SKM-1 (cell line): ENCODE data around the gene CFAP65.

Source experiments
- DNase-seq: peaks from one replicate; lab custom pipeline; 2025; ENCODE audit not compliant: unreplicated experiment; lab: John Stamatoyannopoulos, UW

CFAP65 gene

GRCh38 chr2:219060821-219061791, 19.8 kb upstream of the CFAP65 start, which contains the start of gene IHH:
IHH (minus strand) TSS chr2:219060921; CDS start chr2:219060467, 454 bp downstream.
- no peak for DNase-seq

DNA sequence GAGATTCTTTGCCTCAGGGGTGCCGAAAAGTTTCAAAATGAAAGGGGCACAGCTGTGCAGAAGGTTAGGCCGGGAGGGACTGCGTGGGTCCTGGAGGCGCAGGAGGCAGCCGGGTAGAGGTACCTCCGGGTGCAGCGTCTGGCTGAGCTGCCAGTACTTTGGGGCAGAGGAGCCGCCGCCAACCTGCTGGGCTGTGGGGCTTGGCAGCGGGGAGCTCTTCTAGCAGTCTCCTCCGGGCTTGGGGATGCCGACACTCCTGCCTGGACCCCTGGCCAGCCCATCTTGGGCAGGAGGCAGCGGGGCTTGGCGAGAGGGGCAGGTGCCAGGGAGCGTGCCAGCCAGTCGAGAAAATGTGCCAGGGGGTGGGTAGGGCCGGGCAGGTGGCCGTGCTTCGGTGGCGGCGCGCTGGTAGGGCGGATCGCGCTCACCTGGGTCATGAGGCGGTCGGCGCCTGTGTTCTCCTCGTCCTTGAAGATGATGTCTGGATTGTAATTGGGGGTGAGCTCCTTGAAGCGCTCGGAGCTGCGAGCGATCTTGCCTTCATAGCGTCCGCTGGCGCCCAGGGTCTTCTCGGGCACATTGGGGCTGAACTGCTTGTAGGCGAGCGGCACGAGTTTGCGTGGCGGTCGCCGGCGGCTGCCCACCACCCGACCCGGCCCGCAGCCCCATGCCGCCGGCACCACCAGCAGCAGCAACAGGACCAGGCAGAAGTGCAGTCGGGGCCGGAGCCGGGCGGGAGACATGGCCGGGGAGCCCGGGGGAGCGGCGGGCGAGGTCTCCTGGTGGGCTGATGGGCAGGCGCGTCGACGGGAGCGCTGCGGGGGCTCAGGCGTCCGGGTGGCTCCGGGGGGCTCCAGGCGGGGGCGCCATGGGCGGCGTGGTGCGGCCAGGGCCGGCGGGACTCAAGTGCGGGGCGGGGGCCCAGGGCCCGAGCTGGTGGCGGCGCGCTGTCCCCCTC, 18.7 kb upstream of the CFAP65 start:
- no peak for DNase-seq

DNA sequence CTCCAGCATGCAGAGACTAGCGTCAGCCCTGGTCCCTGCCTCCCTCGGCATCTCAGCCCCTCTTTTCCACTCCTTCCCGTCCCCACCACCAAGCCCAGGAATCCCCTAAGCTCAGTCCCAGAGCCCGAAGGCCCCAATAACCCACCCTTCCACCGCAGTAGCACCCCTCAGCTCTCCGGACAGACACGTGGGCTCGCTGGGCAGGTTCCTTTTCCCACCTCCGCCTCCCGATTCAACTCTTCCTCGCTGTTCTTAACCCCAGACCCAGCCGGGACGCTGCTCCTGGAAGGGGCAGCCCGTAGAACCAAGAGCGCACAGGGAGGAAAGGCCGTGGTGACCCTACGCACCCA, 18.0 kb upstream of the CFAP65 start:
- DNase-seq, result no peak

DNA sequence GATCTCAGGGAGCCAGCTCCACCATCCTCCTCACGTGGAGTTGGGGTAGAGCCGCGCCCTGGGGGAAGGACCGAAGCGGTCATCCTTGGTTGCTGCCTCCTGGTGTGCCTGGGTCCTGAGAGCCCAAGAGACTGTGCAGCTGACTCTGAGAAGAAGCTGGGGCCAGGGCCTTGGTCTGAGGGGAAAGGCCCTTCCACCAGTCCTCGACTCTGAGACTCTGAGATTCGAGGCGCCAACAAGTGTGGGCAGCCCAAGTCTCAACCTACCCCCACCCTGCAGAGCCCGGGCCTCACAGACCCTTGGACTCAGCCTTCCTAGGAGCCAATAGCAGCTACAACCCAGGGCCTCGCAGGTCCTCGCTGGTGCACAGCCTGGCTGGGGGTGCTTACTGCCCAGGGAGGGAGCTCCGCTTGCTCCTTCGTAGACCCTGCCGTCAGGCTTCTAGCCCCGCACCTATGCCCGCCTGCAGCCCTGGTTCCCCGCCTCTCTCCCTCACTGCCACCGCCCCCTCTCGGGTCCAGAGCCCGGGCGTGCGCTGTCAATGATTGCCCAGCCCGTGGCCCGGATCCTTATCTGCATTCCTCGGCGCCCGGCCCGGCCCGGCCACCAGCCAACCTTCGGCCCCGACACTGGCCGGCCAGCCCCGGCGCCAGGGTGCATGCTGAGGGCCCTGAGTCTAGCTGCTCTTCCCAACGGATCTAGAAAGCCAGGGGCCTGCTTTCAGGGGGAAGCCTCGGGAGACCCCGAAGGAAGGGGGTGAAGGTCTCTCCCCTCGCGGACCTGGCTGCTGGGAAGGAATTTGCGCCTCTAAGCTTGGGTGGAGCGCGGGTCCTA, 17.4 kb upstream of the CFAP65 start:
- no peak for DNase-seq

DNA sequence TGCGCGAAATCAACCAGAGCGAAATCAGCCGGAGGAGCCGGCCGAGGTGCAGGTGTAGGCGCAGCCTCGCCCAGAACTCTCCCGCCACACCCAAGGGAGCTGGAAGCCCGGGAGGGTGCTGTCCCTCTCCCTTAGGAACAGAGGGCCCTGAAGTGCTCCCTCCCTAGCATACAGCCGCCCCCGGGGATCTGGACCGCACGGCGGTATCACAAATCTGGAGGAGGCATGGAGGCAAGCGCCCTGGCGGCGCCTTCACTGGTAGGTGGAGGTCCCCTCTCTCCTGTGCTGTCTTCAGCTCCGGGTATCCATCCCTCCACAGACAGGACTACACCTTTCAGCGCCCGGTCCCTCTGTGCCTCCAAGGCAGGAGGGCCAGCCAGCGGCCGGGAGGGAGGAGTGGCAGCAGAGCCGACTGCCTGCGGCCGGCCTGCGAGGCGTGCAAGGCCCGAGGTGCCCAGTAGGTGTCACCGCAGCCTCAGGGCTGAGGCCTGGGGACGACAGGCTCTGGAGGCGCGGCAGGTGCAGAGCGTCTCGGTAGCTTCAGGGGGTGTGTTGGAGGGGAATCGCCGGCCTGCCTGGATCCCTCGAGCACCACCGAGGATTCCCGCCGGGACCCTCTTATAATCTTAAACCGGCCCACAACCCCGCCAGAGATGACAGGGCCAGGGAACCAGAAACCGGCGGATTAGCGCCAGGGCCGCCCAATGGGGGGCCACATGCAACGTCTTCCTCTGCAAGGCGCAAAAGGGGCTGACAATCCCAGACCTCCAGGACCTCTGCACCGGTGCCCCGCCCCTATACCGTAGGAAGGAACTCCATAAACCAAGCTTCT, 16.6 kb upstream of the CFAP65 start:
- DNase-seq, result peak; percentile 19

- no peak for DNase-seq
Observed at GRCh38 chr2:219056896-219057708, 15.8 kb upstream of the CFAP65 start.

GRCh38 chr2:219056176-219056895, 15.0 kb upstream of the CFAP65 start:
- no peak for DNase-seq

- DNase-seq, result no peak
Observed at GRCh38 chr2:219054956-219055903, 13.9 kb upstream of the CFAP65 start.

DNA sequence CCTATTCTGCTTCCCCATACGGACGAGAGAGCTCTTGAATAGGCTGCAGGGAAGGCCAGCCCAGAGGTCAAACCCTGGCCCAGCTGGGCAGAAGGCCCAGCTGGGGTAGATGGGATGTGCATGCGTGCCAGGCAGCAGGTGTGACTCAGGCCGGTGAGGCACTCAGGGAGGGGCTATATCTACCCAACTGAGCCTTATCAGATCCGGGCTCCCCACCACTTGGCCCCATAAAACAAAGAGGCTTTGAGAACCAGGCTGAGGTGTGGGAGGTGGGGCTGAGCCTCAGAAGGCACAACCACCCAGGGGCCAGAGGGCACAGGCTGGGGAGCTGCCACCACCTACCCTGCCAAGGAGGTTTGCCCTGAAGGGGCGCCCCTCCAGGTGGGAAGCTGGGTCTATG, 8.0 kb upstream of the CFAP65 start:
- DNase-seq, result no peak

DNA sequence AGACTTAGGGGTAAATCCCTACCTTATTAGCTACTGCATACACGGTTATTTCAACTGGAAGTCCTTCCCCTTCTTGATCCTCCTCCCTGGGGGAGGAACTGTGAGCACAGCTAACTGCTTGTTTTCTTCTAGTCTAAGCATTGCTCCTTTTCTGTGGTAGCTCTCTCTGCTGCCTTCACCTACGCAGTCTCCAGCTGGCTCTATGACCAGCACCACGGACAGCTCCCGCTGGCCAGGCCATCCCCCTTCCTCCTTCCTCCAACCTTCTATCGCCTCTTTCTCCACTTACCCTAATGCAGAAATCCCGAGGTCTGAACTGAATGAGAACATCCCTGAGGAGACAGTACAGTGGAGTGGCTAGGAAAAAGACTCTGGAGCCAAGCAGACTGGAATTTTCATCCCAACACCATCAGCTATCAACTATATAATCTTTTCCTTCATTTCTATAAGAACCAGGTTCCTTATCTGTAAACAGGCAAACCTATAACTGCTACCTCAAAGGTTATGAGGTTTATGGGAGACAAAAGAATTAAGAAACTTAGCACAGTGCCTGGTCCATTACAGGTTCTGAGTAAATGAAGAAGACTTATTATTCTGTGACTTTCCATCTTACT, 4.7 kb upstream of the CFAP65 start:
- DNase-seq, result no peak

DNA sequence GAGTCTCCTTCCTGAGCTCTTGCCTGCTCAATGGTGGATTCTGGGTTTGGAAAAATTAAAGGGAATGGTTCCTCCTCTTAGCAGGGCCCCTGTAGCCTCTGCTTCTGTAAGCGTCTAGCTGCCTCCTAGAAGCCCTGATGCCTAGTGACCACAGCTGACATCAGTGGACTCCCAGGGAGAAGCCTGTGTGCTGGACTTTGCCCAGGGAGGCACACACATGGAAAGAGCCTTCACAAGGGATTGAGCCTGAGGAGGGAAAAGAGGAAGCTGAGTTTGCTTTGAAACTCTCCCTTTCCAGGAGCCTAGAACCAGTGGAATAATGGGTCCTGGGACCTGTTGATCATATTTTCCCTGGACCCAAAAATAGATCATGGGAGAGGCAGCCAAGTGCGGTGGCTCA, 1.4 kb upstream of the CFAP65 start:
- DNase-seq, result no peak

DNA sequence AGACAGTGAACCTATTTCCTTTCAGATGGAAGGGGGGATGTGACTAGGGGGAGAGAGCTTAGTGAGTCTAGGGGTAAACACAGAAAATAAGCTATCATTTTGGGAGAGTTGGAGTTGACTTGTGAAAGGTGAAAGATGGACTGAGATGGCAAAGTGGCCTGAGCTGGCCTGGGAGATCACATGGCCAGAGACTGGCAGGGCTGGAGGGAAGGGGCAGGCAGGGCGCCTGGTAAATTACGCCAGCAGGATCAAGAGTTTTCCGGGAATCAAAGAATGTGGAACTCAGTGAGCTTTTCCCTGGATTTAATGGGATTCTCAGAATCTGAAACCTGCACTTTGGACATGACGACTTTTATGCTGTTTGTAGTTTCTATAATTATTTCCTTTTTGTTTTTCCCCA, 841 bp upstream of the CFAP65 start:
- DNase-seq, result no peak

GRCh38 chr2:219038600-219038999, 2.7 kb downstream of the CFAP65 start:
- DNase-seq, result no peak

- DNase-seq, result no peak
Observed at GRCh38 chr2:219037783-219038499, 3.4 kb downstream of the CFAP65 start.

DNA sequence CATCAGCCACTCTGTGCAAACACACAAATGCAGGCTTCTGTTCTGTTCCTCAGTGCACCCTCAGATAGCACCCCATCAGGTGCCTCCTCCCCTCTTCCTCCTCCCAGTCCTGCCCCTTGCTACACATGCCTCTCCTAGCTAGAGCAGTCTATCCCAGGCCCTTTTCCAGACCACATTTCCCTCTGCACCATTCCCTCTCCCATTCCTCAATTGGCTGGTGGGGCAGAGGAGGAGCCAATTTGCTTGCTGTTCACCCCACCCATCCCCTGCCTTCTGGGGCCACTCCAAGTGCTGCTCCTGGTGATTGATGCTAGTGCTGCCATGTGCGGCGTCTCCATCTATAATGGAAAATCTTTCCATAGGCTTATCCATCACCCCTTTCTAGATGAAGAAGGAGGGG, 5.4 kb downstream of the CFAP65 start:
- no peak for DNase-seq

DNA sequence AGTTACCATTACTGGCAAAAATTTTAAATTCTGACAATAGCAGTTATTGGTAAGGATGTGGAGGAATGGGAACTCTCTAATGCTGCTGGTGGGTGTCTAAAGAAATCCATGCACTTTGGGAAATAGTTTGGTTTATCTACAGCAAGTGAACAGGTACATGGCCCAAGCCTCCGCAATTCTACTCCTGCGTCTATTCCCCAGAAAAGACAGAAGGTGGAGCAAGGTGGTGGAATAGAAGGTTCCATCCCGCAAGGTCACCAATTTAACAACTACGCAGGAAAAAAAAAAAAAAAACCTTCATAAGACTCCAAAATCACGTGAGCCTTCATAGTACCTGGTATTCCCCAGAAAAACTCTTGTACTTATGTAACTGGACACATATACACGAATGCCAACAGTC, 6.5 kb downstream of the CFAP65 start:
- no peak for DNase-seq
